ENCODE results near the gene BMP6.

The BMP6 gene

GRCh38 chr6:7918403-7918802 lies 192.5 kb downstream of the BMP6 start:
- in situ Hi-C loops (cut with MboI; ENCODE audit: low sequenced_read_pairs) = no loop called here

DNA sequence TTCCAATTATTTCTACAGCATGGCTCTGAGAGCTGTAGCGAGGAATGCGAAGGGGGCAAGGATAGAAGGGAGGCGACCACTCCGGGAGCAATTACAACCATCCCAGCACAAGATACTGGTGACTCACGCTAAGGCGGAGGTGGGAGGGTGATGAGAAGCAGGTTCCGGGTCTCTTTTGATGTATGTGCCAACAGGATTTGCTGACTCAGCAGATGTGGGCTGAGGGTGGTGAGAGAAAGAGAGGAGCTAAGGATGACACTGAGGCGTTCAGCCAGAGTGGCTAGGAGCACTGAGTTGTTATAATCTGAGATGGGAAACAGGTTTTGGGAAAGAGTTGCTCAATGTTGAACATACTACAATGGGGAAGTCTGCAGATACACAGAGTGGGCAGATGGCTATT lies 194.0 kb downstream of the BMP6 start:
- in situ Hi-C loops (cut with MboI; ENCODE audit: low sequenced_read_pairs) = no loop called here

GRCh38 chr6:7920425-7920824 lies 194.5 kb downstream of the BMP6 start:
- in situ Hi-C loops (cut with MboI; ENCODE audit: low sequenced_read_pairs) = no loop called here

GRCh38 chr6:7921046-7921445 lies 195.1 kb downstream of the BMP6 start:
- in situ Hi-C loops (cut with MboI; ENCODE audit: low sequenced_read_pairs) = no loop called here

DNA sequence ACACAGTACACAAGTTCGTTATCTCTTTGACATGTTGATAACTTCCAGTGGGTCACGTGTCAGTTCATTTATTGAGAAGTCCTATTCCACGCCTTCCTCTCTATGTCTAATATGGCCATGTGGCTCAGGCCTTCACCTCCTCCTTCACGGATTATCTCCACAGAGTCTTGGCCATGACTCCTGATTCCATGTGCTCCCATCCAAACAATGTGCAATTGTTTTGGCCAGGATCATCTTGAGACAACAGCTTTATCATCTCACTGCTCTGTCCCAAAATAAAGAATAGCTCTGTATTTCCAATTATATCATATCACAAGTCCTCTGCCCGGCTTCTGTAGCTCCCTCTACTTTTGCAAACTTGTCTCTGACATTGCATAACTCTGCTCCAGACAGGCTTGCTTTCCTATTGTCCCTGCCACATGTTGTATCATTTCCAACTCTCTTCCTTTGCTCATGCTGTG lies 195.8 kb downstream of the BMP6 start:
- in situ Hi-C loops (cut with MboI; ENCODE audit: low sequenced_read_pairs) = no loop called here

DNA sequence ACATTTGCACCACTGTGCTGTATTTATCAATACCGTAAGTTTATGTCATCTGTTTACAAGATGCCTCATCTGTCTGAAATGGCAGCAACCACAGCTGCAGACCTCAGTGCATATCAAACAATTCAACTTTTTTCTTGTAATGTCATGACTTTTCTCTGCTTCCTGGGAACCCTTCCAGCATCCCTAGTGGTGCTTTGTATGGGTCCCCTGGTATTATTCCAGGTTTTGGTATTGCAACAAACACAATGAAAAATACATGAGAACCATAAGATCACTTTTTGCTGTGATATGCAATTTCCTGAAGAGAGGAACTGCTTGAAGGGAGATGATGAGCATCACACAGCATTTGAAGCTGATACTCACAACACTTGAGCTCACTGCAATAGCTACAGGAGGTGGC lies 196.7 kb downstream of the BMP6 start:
- in situ Hi-C loops (cut with MboI; ENCODE audit: low sequenced_read_pairs) = no loop called here

DNA sequence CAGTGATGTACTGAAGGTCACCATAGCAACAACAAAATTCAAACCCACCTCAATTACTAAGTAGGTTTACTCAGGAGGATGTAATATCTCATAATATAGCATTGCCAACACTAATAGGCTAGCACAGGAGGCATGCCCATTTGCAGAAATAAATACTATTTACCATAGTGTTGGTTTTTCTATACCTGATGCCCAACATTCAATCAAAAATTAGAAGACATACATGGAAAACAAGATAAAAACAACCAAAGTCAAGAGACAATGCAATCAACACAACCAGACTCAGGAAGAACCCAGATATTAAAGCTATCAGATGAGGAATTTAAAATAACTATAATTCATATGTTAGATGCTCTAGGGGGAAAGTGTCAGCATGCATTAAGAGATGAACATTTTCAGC lies 199.0 kb downstream of the BMP6 start:
- in situ Hi-C loops (cut with MboI; ENCODE audit: low sequenced_read_pairs) = no loop called here

Data from HL-60/S4 (cell line).